Epithelial cell of proximal tubule (primary cell): Measurements from ENCODE around the gene ZSWIM3. TPM values are rescaled to one million over a fixed set of nuclear protein-coding genes. Genes with fewer than 3 reads are reported as not detected.

ENCODE experiments used
- DNase-seq: peaks from one replicate; pipeline ENCODE4 v3.0.0-alpha.2; 2011; ENCODE audit warnings: low read depth
- H3K4me3 ChIP-seq: 2 replicates; pipeline ENCODE4 v1.5.1; 2011; ENCODE audit warnings: low read depth, mild to moderate bottlenecking, low read length
- total RNA-seq: library from RNA; depleted of rRNA; stranded (reverse); fragments of >200 nt; gene quantifications from 2 replicates; pipeline ENCODE4 v1.2.3, GENCODE V29; 2015
- TF ChIP-seq, protein P1 (sequence below): conservative IDR thresholded peaks from 2 replicates; pipeline ENCODE4 v1.5.1; 2012; ENCODE audit warnings: low read depth, mild to moderate bottlenecking, low read length

Gene ZSWIM3
- total RNA-seq, 1 donor from 2014 or later: 1.2 TPM

- TF ChIP-seq, protein P1, sequence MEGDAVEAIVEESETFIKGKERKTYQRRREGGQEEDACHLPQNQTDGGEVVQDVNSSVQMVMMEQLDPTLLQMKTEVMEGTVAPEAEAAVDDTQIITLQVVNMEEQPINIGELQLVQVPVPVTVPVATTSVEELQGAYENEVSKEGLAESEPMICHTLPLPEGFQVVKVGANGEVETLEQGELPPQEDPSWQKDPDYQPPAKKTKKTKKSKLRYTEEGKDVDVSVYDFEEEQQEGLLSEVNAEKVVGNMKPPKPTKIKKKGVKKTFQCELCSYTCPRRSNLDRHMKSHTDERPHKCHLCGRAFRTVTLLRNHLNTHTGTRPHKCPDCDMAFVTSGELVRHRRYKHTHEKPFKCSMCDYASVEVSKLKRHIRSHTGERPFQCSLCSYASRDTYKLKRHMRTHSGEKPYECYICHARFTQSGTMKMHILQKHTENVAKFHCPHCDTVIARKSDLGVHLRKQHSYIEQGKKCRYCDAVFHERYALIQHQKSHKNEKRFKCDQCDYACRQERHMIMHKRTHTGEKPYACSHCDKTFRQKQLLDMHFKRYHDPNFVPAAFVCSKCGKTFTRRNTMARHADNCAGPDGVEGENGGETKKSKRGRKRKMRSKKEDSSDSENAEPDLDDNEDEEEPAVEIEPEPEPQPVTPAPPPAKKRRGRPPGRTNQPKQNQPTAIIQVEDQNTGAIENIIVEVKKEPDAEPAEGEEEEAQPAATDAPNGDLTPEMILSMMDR: no peak
- peak; percentile 33 for DNase-seq
- peak within 1 kb of the TSS; percentile 88 for H3K4me3 ChIP-seq
Measured at GRCh38 chr20:45833030-45833882, 24.2 kb upstream of the ZSWIM3 start, which contains the start of gene SNX21. Gene SNX21 (plus strand): TSS chr20:45833799. CDS start chr20:45833920, 121 bp downstream.

- no peak for DNase-seq
- peak overlapping the region; percentile 88 for H3K4me3 ChIP-seq
- TF ChIP-seq, protein P1: no peak
Measured at GRCh38 chr20:45833883-45834796, 23.3 kb upstream of the ZSWIM3 start.

GRCh38 chr20:45834797-45835161 lies 22.6 kb upstream of the ZSWIM3 start:
- peak overlapping the region; percentile 88 for H3K4me3 ChIP-seq
- no peak for DNase-seq
- TF ChIP-seq, protein P1: no peak

DNA sequence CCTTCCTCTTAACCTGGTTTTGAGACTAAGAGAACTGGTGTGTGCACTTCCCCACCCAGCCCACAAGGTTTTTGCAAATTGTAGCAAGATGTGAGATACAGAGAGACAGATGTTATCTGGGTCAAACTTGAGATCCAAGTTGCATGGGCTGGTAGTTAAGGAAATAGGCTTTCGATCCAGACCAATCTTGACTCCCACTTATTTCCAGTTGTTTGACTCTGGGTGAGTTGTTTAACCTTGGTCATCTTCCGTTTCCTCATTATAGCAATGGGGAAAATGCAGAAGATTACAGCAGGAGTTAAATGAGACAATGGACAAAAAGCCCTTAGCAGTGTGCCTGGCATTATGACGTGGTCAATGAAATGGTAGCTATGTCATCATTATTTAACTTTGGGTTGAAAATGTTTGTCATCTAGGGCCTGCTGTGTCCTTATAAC lies 22.1 kb upstream of the ZSWIM3 start:
- TF ChIP-seq, protein P1: peak; percentile 7
- no peak for DNase-seq
- no peak overlapping the region for H3K4me3 ChIP-seq

DNA sequence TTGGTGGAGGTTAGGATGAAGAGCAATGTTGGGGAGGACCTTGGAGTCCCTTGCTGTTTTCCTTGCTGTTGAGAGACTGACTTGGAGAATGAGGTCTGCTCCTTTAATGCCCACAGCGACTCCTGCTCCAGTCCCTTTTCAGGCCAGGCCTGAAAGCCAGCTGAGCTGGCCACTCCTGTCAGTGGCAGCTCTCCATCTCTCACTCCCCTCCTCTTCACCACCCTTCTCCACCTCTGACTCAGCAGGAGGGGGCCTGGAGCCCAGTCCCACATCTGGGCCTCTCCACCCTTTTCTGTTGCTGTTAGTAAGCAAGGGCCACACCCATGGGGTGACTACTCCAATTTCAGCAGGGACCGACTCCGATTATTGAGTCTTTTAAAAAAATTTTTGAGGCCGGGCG lies 21.6 kb upstream of the ZSWIM3 start:
- TF ChIP-seq, protein P1: no peak
- DNase-seq: no peak
- no peak overlapping the region for H3K4me3 ChIP-seq

GRCh38 chr20:45836841-45837240 lies 20.6 kb upstream of the ZSWIM3 start:
- TF ChIP-seq, protein P1: no peak
- no peak for DNase-seq
- H3K4me3 ChIP-seq: no peak overlapping the region
